BLaER1 (cell line): ENCODE data around the gene C1RL.

Source experiments
- H3K27ac ChIP-seq: shearing (Covaris generic); formaldehyde crosslinking; 2 replicates; pipeline ENCODE4 v1.8.1; 2022
- H3K27me3 ChIP-seq: shearing (Covaris generic); formaldehyde crosslinking; 2 replicates; pipeline ENCODE4 v1.8.1; 2022
- H3K36me3 ChIP-seq: shearing (Covaris generic); formaldehyde crosslinking; 2 replicates; pipeline ENCODE4 v1.8.1; 2022
- H3K4me1 ChIP-seq: shearing (Covaris generic); formaldehyde crosslinking; 2 replicates; pipeline ENCODE4 v1.8.1; 2022
- H3K4me2 ChIP-seq: shearing (Covaris generic); formaldehyde crosslinking; 2 replicates; pipeline ENCODE4 v1.8.1; 2022
- H3K4me3 ChIP-seq: shearing (Covaris generic); formaldehyde crosslinking; 2 replicates; pipeline ENCODE4 v1.8.1; 2022
- H3K9ac ChIP-seq: shearing (Covaris generic); formaldehyde crosslinking; 2 replicates; pipeline ENCODE4 v1.8.1; 2022
- H3K9me3 ChIP-seq: shearing (Covaris generic); formaldehyde crosslinking; 2 replicates; pipeline ENCODE4 v1.8.1; 2022
- H4K20me1 ChIP-seq: shearing (Covaris generic); formaldehyde crosslinking; 2 replicates; pipeline ENCODE4 v1.8.1; 2022
- Cebpa-rat ChIP-seq: shearing (Covaris generic); IDR thresholded peaks from 2 replicates; pipeline ENCODE4 v1.8.1; 2022

C1RL gene

DNA sequence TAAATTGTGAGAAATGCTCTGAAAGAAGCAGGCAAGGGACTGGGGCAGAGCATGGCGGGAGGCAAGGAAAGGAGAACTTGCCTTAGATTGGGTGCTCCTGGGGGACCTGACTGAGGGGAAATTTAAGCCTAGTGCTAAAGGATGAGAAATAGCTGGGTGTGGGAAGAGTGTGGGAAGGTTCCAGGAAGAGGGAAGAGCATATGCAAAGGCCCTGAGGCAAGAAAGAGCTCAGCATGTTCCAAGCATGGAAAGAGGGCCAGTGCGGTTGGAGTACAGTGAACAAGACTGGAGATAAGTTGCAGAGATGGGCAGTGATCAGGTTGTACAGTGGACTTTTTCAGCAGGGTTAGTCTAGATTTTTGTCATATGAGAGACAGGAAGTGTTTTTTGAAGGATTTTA is 30.2 kb upstream of the C1RL start:
- no peak for TF ChIP-seq Cebpa-rat
- no peaks in the 10 kb centered on the region for H4K20me1 ChIP-seq

DNA sequence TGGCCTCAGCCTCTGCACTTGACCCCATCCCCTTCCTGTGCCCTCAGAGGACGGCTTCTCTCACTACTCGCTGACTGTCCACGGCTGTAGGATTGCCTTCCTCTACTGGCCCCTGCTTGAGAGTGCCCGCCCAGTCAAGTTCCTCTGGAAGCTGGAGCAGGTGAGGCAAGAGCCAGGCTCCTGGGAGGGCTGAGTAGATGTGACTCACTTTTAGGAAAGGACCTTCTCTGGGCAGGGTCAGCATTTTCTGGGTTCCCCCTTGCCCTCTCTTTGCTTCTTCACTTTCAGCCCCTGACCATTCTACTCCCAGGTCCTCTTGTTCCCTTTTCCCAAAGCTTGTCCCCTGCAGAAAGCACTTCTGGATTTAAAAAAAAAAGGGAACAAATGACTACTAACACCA is 28.9 kb upstream of the C1RL start:
- Histone ChIP-seq H3K27me3 (no peaks in the 10 kb centered on the region), H3K27ac (no peak overlapping the region), H3K9ac (no peak overlapping the region), H3K9me3 (no peaks in the 10 kb centered on the region), H3K36me3 (peaks cover 95% of the 10 kb centered on the region), H4K20me1 (0 out of 2 replicates have a peak, but pooled peaks cover 4% of the 10 kb centered on the region), H3K4me3 (no peak overlapping the region), H3K4me2 (no peak overlapping the region), H3K4me1 (peaks cover 6% of the 10 kb centered on the region)
- TF ChIP-seq Cebpa-rat: no peak

More for the DNA sequence above, 30.2 kb upstream of the C1RL start:
- Histone ChIP-seq H3K27me3 (no peaks in the 10 kb centered on the region), H3K4me3 (no peak overlapping the region), H3K4me1 (no peaks in the 10 kb centered on the region), H3K9me3 (no peaks in the 10 kb centered on the region), H3K36me3 (peaks cover 93% of the 10 kb centered on the region), H3K4me2 (no peak overlapping the region), H3K9ac (no peak overlapping the region), H3K27ac (no peak overlapping the region)

DNA sequence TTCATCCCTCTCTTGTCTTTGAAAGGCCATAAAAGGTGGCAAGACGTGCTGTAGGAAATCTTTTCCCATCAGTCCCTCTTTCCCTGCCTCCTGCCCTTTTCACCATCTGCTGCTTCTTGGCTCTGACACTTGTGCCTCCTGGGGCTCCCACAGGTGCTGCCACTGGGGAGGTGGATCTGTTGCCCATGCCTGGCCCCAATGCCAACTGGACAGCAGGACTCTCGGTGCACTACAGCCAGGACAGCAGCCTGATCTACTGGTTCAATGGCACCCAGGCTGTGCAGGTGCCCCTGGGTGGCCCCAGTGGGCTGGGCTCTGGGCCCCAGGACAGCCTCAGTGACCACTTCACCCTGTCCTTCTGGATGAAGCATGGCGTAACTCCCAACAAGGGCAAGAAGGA is 27.7 kb upstream of the C1RL start:
- peaks cover 12% of the 10 kb centered on the region; the same call in 1 of the 2 replicates for H4K20me1 ChIP-seq
- no peak for TF ChIP-seq Cebpa-rat
- peaks cover 85% of the 10 kb centered on the region for H3K36me3 ChIP-seq
- H3K4me3 ChIP-seq: no peak overlapping the region
- peaks cover 19% of the 10 kb centered on the region for H3K4me1 ChIP-seq
- no peak overlapping the region for H3K9ac ChIP-seq
- no peak overlapping the region for H3K27ac ChIP-seq
- H3K4me2 ChIP-seq: no peak overlapping the region
- no peaks in the 10 kb centered on the region for H3K27me3 ChIP-seq
- no peaks in the 10 kb centered on the region for H3K9me3 ChIP-seq

DNA sequence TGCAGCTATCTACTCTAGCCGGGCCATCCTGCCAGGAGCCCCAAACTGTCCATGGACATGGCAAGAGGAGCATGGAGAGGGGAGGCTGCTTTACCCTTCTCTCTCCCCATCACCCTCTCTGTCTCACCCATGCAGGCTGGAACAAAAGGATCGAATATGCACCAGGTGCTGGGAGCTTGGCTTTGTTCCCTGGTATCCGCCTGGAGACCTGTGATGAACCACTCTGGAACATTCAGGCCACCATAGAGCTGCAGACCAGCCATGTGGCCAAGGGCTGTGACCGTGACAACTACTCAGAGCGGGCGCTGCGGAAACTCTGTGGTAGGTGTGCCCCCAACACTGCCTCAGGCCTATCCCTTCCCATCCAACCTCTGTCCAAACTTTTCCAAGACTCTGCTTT is 27.1 kb upstream of the C1RL start:
- no peak for TF ChIP-seq Cebpa-rat
- Histone ChIP-seq H3K9ac (no peak overlapping the region), H3K27me3 (no peaks in the 10 kb centered on the region), H4K20me1 (peaks cover 12% of the 10 kb centered on the region; the same call in 1 of the 2 replicates), H3K27ac (no peak overlapping the region), H3K4me2 (no peak overlapping the region), H3K36me3 (peaks cover 79% of the 10 kb centered on the region), H3K9me3 (no peaks in the 10 kb centered on the region), H3K4me3 (no peak overlapping the region), H3K4me1 (peaks cover 25% of the 10 kb centered on the region)

DNA sequence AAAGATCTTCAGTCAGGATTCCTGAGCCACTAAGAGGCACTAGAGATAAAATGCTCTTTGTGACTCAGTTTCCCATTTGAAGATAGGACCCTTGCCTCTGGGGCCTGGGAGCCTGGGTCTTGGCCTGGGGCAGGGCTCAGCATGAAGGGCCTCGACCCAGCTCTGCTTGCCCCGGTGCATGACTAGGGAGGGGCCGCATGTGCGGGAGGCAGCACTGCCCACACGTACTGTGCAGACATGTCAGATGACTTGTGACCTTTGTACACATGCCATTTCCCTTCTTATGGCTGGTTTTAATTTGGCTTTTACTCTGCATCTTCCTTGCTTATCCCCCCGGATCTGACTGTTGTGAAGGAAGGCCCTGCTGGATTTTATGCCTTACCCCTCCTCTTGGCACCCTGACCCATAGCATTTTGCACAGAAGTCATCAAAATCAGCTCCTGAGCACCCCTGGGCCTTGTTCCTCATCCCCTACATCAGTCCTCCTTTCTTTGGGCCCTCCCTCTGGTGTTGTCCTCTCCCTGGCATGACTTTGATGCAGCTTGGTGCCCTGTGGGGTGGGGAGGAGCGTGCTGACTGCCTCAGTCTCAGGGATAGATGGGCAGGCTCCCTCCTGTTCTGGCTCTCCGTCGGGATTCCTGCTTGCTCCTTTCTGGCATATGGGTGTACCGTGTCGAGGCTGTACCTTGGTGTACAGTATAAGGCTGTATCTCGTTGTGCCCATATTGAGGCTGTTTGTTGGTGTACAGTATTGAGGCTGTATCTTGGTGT is 25.6 kb upstream of the C1RL start:
- Histone ChIP-seq H3K9me3 (no peaks in the 10 kb centered on the region), H4K20me1 (peaks cover 12% of the 10 kb centered on the region; the same call in 1 of the 2 replicates), H3K4me3 (no peak overlapping the region), H3K4me2 (no peak overlapping the region), H3K27me3 (no peaks in the 10 kb centered on the region), H3K9ac (no peak overlapping the region), H3K27ac (no peak overlapping the region), H3K36me3 (peaks cover 65% of the 10 kb centered on the region), H3K4me1 (peaks cover 31% of the 10 kb centered on the region)
- TF ChIP-seq Cebpa-rat: no peak

DNA sequence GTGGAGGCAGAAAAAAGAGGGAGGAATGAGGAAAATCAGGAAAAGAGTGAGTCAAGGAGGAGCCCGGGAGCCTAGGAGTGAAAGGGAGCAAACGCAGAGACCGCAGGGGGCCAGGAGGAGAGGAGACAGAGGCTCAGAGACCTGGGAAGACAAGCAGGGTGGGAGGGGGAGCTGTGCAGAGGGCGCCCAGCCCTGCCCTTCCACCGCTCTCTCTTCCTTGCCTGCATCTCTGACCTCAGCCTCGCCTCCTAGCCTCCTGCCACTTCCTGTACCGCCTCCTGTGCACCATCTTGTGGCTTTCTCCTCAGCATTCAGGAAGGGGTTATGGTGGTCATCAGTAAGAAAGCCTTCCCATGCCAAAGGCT is 22.5 kb upstream of the C1RL start:
- TF ChIP-seq Cebpa-rat: no peak
- Histone ChIP-seq H3K4me1 (peaks cover 40% of the 10 kb centered on the region), H3K4me2 (peak overlapping the region; percentile 97), H3K9ac (peak overlapping the region; percentile 84), H4K20me1 (peaks cover 12% of the 10 kb centered on the region; the same call in 1 of the 2 replicates), H3K27ac (peak overlapping the region; percentile 74; the same call in 1 of the 2 replicates), H3K36me3 (peaks cover 34% of the 10 kb centered on the region), H3K4me3 (peak overlapping the region; percentile 88), H3K9me3 (no peaks in the 10 kb centered on the region), H3K27me3 (no peaks in the 10 kb centered on the region)

DNA sequence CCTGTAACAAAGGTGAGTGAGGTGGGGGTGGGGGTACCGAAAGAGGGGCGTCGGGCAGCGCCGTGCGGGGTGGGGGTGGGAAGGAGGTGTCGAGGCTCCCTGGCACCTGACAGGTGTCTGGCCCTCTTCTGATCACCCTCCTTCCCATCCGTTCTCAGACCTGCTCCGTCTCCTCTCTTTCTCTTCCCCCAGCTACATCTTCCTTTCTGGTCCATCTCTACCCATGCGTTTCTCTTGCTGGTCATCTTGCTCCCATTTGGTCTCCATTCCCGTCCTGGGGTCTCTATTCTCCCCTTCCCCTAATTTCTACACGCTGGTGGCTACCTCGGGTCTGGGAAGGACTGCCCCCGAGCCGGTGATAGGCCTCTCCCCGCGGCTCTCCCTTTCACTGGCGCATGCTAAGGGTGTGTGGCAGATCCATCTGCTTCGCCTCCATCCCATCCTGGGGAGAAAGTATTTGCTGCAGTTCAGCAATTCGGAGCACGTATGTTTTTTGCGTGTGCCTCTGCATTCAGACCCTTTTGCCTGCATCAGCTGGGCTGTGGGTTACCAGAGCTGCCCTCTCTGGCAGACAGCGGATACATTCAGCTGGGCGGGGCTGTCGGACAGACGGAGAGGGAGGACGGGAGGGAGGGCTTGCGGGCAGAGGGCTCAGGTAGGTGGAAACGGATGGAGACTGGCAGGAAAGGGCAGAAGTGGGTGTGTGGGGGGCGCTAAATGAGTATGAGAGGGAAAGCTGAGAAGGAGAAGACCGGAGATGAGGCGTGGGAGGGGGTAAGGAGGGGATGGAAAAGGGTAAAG is 21.9 kb upstream of the C1RL start:
- peaks cover 29% of the 10 kb centered on the region for H3K36me3 ChIP-seq
- TF ChIP-seq Cebpa-rat: no peak
- H3K4me1 ChIP-seq: peaks cover 40% of the 10 kb centered on the region
- no peaks in the 10 kb centered on the region for H3K9me3 ChIP-seq
- H3K9ac ChIP-seq: peak overlapping the region; percentile 84
- H3K4me3 ChIP-seq: peak overlapping the region; percentile 88
- peak overlapping the region; percentile 74 for H3K27ac ChIP-seq
- no peaks in the 10 kb centered on the region for H3K27me3 ChIP-seq
- H3K4me2 ChIP-seq: peak overlapping the region; percentile 97
- peaks cover 12% of the 10 kb centered on the region; the same call in 1 of the 2 replicates for H4K20me1 ChIP-seq

DNA sequence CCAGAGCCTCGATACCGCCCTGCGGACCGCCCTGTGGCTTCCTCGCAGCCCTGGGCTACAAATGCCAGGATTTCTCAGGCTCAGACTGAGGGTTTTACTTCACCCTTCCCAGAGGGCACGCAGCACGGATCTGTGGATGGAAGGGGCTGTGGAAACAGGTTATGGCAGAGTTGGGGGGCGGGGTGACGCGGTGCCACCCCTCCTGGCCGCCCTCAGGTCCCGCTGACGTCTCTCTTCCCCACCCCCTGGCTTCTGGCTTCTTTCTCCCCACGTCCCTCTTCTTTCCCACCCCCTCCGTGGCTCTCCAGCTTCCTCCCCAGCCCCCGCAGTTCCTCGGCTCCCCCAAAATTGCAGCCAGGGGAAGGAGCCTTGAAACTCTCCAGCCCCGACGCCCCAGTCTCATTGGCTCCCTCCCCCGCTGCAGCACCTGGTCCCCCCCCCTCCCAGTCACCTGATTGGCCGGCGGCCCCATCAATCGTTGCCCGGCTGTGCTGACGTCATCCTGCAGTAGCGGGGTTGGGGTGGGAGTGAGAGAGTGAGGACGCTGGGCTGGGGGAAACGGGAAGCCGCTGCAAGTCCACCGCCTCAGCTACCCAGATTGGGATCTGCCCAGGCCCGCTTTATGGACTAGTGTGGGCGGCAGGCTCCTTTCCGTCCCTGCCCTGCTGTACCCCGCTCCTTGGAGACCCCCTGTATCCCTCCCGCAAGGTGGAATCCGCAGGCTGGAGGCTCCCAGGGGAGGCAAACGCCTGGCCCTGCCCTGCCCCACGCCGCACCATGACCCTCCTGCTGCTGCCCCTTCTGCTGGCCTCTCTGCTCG is 21.1 kb upstream of the C1RL start, which contains the start of gene CLSTN3:
Gene CLSTN3 (plus strand): TSS at position 500 of the 820 bp plus-strand sequence. CDS start 278 bp downstream, at position 778.
- Histone ChIP-seq H3K4me3 (peak within 1 kb of the TSS; percentile 88), H3K27me3 (no peaks in the 10 kb centered on the region), H3K36me3 (peaks cover 20% of the 10 kb centered on the region), H3K27ac (peak within 1 kb of the TSS; percentile 74), H3K9ac (peak within 1 kb of the TSS; percentile 84), H3K4me1 (peaks cover 40% of the 10 kb centered on the region), H3K4me2 (peak within 1 kb of the TSS; percentile 97), H3K9me3 (no peaks in the 10 kb centered on the region), H4K20me1 (peaks cover 12% of the 10 kb centered on the region; the same call in 1 of the 2 replicates)
- TF ChIP-seq Cebpa-rat: no peak

DNA sequence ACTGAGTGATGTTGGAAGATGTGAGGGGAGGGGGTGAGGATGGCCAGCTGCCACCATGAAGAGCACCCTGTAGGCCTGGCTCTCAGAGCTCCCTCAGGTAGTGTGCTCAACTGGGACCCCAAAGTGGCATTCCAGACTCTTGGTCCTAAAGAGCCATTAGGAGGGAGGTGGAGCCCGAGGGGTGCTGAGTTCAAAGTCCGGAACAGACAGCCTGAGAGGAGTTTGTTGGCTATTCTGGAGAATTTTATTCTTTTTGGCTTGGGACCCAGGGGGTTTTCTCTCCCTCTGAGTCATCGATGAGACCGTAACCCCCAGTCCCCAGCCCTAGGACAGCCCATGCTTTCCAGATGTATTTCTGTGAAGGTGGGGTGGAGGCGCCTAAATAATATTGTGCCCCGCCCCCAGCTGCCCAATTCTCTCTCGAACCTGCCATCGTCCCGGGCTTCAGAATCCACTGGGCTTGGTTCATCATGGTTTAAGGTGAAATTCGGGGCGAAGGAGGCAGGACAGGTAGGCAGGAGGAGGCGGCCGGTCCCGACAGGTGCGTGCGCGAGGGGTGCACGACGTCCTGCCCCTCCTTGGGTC is 20.4 kb upstream of the C1RL start:
- peaks cover 12% of the 10 kb centered on the region; the same call in 1 of the 2 replicates for H4K20me1 ChIP-seq
- H3K9me3 ChIP-seq: no peaks in the 10 kb centered on the region
- H3K4me1 ChIP-seq: peaks cover 40% of the 10 kb centered on the region
- H3K9ac ChIP-seq: peak overlapping the region; percentile 84
- no peak for TF ChIP-seq Cebpa-rat
- peak overlapping the region; percentile 73 for H3K27ac ChIP-seq
- H3K4me3 ChIP-seq: peak overlapping the region; percentile 88
- H3K27me3 ChIP-seq: no peaks in the 10 kb centered on the region
- peak overlapping the region; percentile 97 for H3K4me2 ChIP-seq
- H3K36me3 ChIP-seq: peaks cover 13% of the 10 kb centered on the region
